D721Med (cell line): ENCODE measurements around the gene MYO1C.
A peak's percentile ranks its signal among the peaks of the same experiment; 100 is the strongest.
"Not testable (repeated sequence)": the region's sequence is repeated elsewhere in the genome, so short reads cannot be mapped to it uniquely, and the experiment has no call there.

ENCODE experiments used
- DNase-seq: peaks from one replicate; pipeline ENCODE4 v3.0.0; 2011; ENCODE audit warnings: low spot score; ENCODE audit not compliant: insufficient read length
- FAIRE-seq: peaks from 2 replicates; lab custom pipeline; 2011; peaks lifted over from hg19 to GRCh38; lab: Jason Lieb, UNC
- CTCF ChIP-seq: IDR thresholded peaks from 2 replicates; pipeline ENCODE4 v1.5.1; 2012; ENCODE audit warnings: mild to moderate bottlenecking, control low read depth; ENCODE audit not compliant: insufficient read depth; ENCODE audit errors: missing control alignments

MYO1C gene

GRCh38 chr17:1516388-1517161 lies 24.1 kb upstream of the MYO1C start, which contains the start of gene INPP5K:
Gene INPP5K (minus strand): TSS chr17:1516612. CDS start chr17:1516499, 113 bp downstream.
- FAIRE-seq (no peak), DNase-seq (peak; percentile 90)
- TF ChIP-seq CTCF = no peak

GRCh38 chr17:1515640-1516387 lies 23.3 kb upstream of the MYO1C start:
- DNase-seq (peak; percentile 66), FAIRE-seq (peak; percentile 90)
- peak; percentile 51 for TF ChIP-seq CTCF

GRCh38 chr17:1512351-1512750 lies 19.9 kb upstream of the MYO1C start:
- TF ChIP-seq CTCF = no peak
- FAIRE-seq (no peak), DNase-seq (no peak)

- FAIRE-seq (no peak), DNase-seq (no peak)
- TF ChIP-seq CTCF = no peak
These were observed 19.4 kb upstream of the MYO1C start for GRCh38 chr17:1511756-1512321.

- TF ChIP-seq CTCF = no peak
- no peak for DNase-seq
- no peak for FAIRE-seq
These were observed 18.8 kb upstream of the MYO1C start for GRCh38 chr17:1511290-1511689.

GRCh38 chr17:1509290-1509881 lies 16.9 kb upstream of the MYO1C start:
- DNase-seq (no peak), FAIRE-seq (no peak)
- no peak for TF ChIP-seq CTCF

GRCh38 chr17:1508709-1509108 lies 16.2 kb upstream of the MYO1C start:
- not testable (repeated sequence) for FAIRE-seq, DNase-seq
